ENCODE results near the gene LRRN4CL.

The LRRN4CL gene

GRCh38 chr11:62678770-62679696, 10.3 kb downstream of the LRRN4CL start, which contains the start of gene UBXN1:
TSS of gene UBXN1 (minus strand) at chr11:62679073. CDS start at chr11:62678923, 150 bp downstream.
- Histone ChIP-seq H3K4me3 (ENCODE audit: low read depth, low read length, poor library complexity, severe bottlenecking) (peak within 1 kb of the TSS; percentile 95), H2AFZ (ENCODE audit: low read length) (peak within 1 kb of the TSS; percentile 43; the same call in 1 of the 2 replicates), H3K4me1 (ENCODE audit: insufficient read depth, low read length, severe bottlenecking) (peaks cover 36% of the 10 kb centered on the region), H3K27ac (ENCODE audit: low read depth, low read length, poor library complexity, severe bottlenecking) (peak within 1 kb of the TSS; percentile 76), H3K9ac (ENCODE audit: low read length) (peak within 1 kb of the TSS; percentile 94), H3K4me2 (ENCODE audit: low read length) (peak within 1 kb of the TSS; percentile 94), H3K79me2 (ENCODE audit: insufficient read depth, low read length) (no peaks in the 10 kb centered on the region; the same call in 1 of the 2 replicates), H3K9me3 (ENCODE audit: low read length) (no peaks in the 10 kb centered on the region), H4K20me1 (ENCODE audit: insufficient read depth, low read length) (no peaks in the 10 kb centered on the region), H3K27me3 (ENCODE audit: insufficient read depth, low read length) (no peaks in the 10 kb centered on the region), H3K9me2 (ENCODE audit: low read depth, low read length) (no peaks in the 10 kb centered on the region), H3F3A (ENCODE audit: insufficient read depth, low read length) (no peaks in the 10 kb centered on the region), H3K36me3 (ENCODE audit: insufficient read depth, low read length) (peaks cover 25% of the 10 kb centered on the region; the same call in 1 of the 2 replicates)
- TF ChIP-seq EZH2 (IDR thresholded peaks at IDR 0.05; ENCODE audit: borderline replicate concordance, low read length) (no peak), CTCF (IDR thresholded peaks at IDR 0.05; ENCODE audit: low read length) (no peak)

GRCh38 chr11:62678433-62678769, 10.9 kb downstream of the LRRN4CL start:
- H3K4me3 ChIP-seq (ENCODE audit: low read depth, low read length, poor library complexity, severe bottlenecking): peak overlapping the region; percentile 95
- H3F3A ChIP-seq (ENCODE audit: insufficient read depth, low read length): no peaks in the 10 kb centered on the region
- no peaks in the 10 kb centered on the region for H3K9me2 ChIP-seq (ENCODE audit: low read depth, low read length)
- H3K36me3 ChIP-seq (ENCODE audit: insufficient read depth, low read length): peaks cover 26% of the 10 kb centered on the region; the same call in 1 of the 2 replicates
- H3K9me3 ChIP-seq (ENCODE audit: low read length): no peaks in the 10 kb centered on the region
- no peak overlapping the region for H2AFZ ChIP-seq (ENCODE audit: low read length)
- peak overlapping the region; percentile 94 for H3K4me2 ChIP-seq (ENCODE audit: low read length)
- peak overlapping the region; percentile 94 for H3K9ac ChIP-seq (ENCODE audit: low read length)
- H3K27ac ChIP-seq (ENCODE audit: low read depth, low read length, poor library complexity, severe bottlenecking): peak overlapping the region; percentile 76
- H3K4me1 ChIP-seq (ENCODE audit: insufficient read depth, low read length, severe bottlenecking): peaks cover 39% of the 10 kb centered on the region
- H3K27me3 ChIP-seq (ENCODE audit: insufficient read depth, low read length): no peaks in the 10 kb centered on the region
- no peaks in the 10 kb centered on the region; the same call in 1 of the 2 replicates for H3K79me2 ChIP-seq (ENCODE audit: insufficient read depth, low read length)
- no peaks in the 10 kb centered on the region for H4K20me1 ChIP-seq (ENCODE audit: insufficient read depth, low read length)
- TF ChIP-seq EZH2 (IDR thresholded peaks at IDR 0.05; ENCODE audit: borderline replicate concordance, low read length) (no peak), CTCF (IDR thresholded peaks at IDR 0.05; ENCODE audit: low read length) (no peak)

- Histone ChIP-seq H3K9ac (ENCODE audit: low read length) (peak overlapping the region; percentile 94; the same call in 1 of the 2 replicates), H3K9me3 (ENCODE audit: low read length) (no peaks in the 10 kb centered on the region), H3K9me2 (ENCODE audit: low read depth, low read length) (no peaks in the 10 kb centered on the region), H3F3A (ENCODE audit: insufficient read depth, low read length) (no peaks in the 10 kb centered on the region), H3K79me2 (ENCODE audit: insufficient read depth, low read length) (no peaks in the 10 kb centered on the region; the same call in 1 of the 2 replicates), H3K36me3 (ENCODE audit: insufficient read depth, low read length) (peaks cover 33% of the 10 kb centered on the region; the same call in 1 of the 2 replicates), H2AFZ (ENCODE audit: low read length) (no peak overlapping the region), H3K4me1 (ENCODE audit: insufficient read depth, low read length, severe bottlenecking) (peaks cover 46% of the 10 kb centered on the region), H3K27me3 (ENCODE audit: insufficient read depth, low read length) (no peaks in the 10 kb centered on the region), H3K4me2 (ENCODE audit: low read length) (peak overlapping the region; percentile 94), H4K20me1 (ENCODE audit: insufficient read depth, low read length) (no peaks in the 10 kb centered on the region), H3K27ac (ENCODE audit: low read depth, low read length, poor library complexity, severe bottlenecking) (no peak overlapping the region), H3K4me3 (ENCODE audit: low read depth, low read length, poor library complexity, severe bottlenecking) (peak overlapping the region; percentile 95)
- no peak for TF ChIP-seq EZH2 (IDR thresholded peaks at IDR 0.05; ENCODE audit: borderline replicate concordance, low read length)
- no peak for TF ChIP-seq CTCF (IDR thresholded peaks at IDR 0.05; ENCODE audit: low read length)
These were observed 11.6 kb downstream of the LRRN4CL start for GRCh38 chr11:62677714-62678113.
